ENCODE results near the gene RTN4R. TPM values are rescaled to one million over a fixed set of nuclear protein-coding genes. Genes with fewer than 3 reads are reported as not detected.

RTN4R gene
- total and polyA plus RNA-seq, 2 of the 8 experiments (the other 6 are each of a cell fraction or from before 2014, with no cell fraction given) = 21.8 to 41.3 TPM

DNA sequence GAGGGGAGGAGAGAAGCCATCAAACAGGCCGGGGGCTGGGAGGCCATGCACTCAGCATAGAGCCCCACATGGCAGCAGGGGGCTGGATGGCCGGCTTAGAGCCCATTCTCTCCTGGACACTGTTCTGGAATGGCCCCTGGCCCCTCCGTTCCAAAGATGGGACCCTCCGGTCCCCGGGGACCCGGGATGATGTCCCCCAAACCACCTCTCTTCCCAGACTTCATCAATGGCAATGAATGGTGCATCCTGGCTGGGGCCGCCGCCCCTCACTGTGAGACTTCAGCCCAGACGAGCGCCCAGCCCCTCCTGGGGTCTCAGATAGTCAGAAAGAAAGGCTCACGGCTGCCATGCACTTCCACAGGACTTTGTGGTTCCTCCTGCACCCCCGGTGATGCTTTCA lies 13.8 kb upstream of the RTN4R start:
- Histone ChIP-seq H3K4me1 (replicated peaks in 1 of 4; ENCODE audit: control insufficient read depth in 3 of 4, insufficient read depth in 4 of 4, low read length in 3 of 4) (no peaks in the 10 kb centered on the region), H2BK12ac (ENCODE audit: low read depth, low read length) (no peak overlapping the region), H3K23ac (ENCODE audit: insufficient read length) (no peak overlapping the region), H3K18ac (ENCODE audit: extremely low read depth, low read length) (no peak overlapping the region), H3K27me3 (replicated peaks in 1 of 4; ENCODE audit: control insufficient read depth in 3 of 4, extremely low read depth in 1 of 4, insufficient read depth in 3 of 4, low read length in 3 of 4) (no peaks in the 10 kb centered on the region), H3K9ac (replicated peaks in 1 of 4; ENCODE audit: extremely low read depth in 1 of 4, low read depth in 3 of 4, low read length in 3 of 4) (no peak overlapping the region), H2AK5ac (ENCODE audit: low read depth, low read length) (no peak overlapping the region), H4K20me1 (replicated peaks in 1 of 2; ENCODE audit: control insufficient read depth in 1 of 2, insufficient read depth in 2 of 2, low read length in 2 of 2) (no peaks in the 10 kb centered on the region), H3K4me2 (ENCODE audit: insufficient read depth in 1 of 2, low read depth in 2 of 2, low read length in 2 of 2) (no peak overlapping the region), H3K56ac (replicated peaks; ENCODE audit: insufficient read length, low read depth, low read length) (no peak overlapping the region), H3K27ac (ENCODE audit: low read depth, low read length) (no peak overlapping the region), H3K4me3 (ENCODE audit: extremely low read depth in 1 of 4, insufficient read depth in 2 of 4, low read depth in 3 of 4, low read length in 4 of 4) (no peak overlapping the region), H2AFZ (ENCODE audit: low read length) (no peak overlapping the region), H3K23me2 (ENCODE audit: low read depth, low read length) (no peaks in the 10 kb centered on the region), H3K36me3 (ENCODE audit: control insufficient read depth in 2 of 4, insufficient read depth in 4 of 4, low read length in 3 of 4) (no peaks in the 10 kb centered on the region), H3K9me3 (ENCODE audit: insufficient read depth in 2 of 2, low read depth in 1 of 2, low read length in 1 of 2) (no peaks in the 10 kb centered on the region), H2BK120ac (replicated peaks; ENCODE audit: low read depth, low read length) (no peak overlapping the region), H3K4ac (replicated peaks; ENCODE audit: insufficient read length, low read depth, low read length) (no peak overlapping the region), H4K8ac (ENCODE audit: extremely low read depth, insufficient read depth, low read length) (no peak overlapping the region), H3K14ac (ENCODE audit: insufficient read length) (no peak overlapping the region), H3K79me2 (ENCODE audit: control insufficient read depth in 1 of 2, insufficient read depth in 2 of 2, low read length in 2 of 2) (no peaks in the 10 kb centered on the region), H4K91ac (replicated peaks; ENCODE audit: insufficient read length, low read length) (no peak overlapping the region), H3K79me1 (ENCODE audit: low read depth, low read length) (no peaks in the 10 kb centered on the region), H2BK5ac (ENCODE audit: low read depth, low read length) (no peak overlapping the region), H2BK20ac (ENCODE audit: low read length) (no peak overlapping the region), H4K5ac (ENCODE audit: insufficient read length, low read depth, low read length) (no peak overlapping the region), H2BK15ac (ENCODE audit: low read length) (no peak overlapping the region)
- TF ChIP-seq GTF2F1 (IDR thresholded peaks at IDR 0.05; ENCODE audit: borderline replicate concordance, low read depth, low read length) (no peak), PHF8 (conservative IDR thresholded peaks at IDR 0.05; ENCODE audit: low read depth, low read length) (no peak), HDAC2 (IDR thresholded peaks at IDR 0.05; ENCODE audit: borderline replicate concordance in 1 of 2, low read depth in 2 of 2, low read length in 2 of 2) (no peak), SIN3A (conservative IDR thresholded peaks at IDR 0.05 in 1 of 2, IDR thresholded peaks at IDR 0.05 in 1 of 2; ENCODE audit: low read depth in 1 of 2, low read length in 2 of 2) (no peak)
- TF ChIP-seq, protein P1, sequence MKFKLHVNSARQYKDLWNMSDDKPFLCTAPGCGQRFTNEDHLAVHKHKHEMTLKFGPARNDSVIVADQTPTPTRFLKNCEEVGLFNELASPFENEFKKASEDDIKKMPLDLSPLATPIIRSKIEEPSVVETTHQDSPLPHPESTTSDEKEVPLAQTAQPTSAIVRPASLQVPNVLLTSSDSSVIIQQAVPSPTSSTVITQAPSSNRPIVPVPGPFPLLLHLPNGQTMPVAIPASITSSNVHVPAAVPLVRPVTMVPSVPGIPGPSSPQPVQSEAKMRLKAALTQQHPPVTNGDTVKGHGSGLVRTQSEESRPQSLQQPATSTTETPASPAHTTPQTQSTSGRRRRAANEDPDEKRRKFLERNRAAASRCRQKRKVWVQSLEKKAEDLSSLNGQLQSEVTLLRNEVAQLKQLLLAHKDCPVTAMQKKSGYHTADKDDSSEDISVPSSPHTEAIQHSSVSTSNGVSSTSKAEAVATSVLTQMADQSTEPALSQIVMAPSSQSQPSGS (IDR thresholded peaks at IDR 0.05; ENCODE audit: low read length) = no peak
- ChIA-PET POLR2A (ENCODE audit: partially characterized antibody) (interaction anchor here (1.1 kb wide), 1 partner anchor 132 kb away, joined by 3 read pairs; no protein-coding TSS in a partner anchor), CTCF (ENCODE audit: partially characterized antibody) (interaction anchor here (0.8 to 11.5 kb wide), 7 partner anchors 8 to 126 kb away, joined by 3 to 98 read pairs (median 6); no protein-coding TSS in a partner anchor)
- no peak for FAIRE-seq
- WGBS, 2 experiments (ENCODE audit: extremely low coverage in 1 of 2, insufficient coverage in 1 of 2, insufficient read length in 1 of 2, insufficient replicate concordance in 2 of 2, low coverage in 1 of 2, low lambda C conversion rate in 2 of 2, missing lambda C conversion rate in 1 of 2) = 72% methylated on average over 11 of the region's 12 CpGs; no CpG with 5 or more reads in 1 of the 2 experiments
- no peak for DNase-seq (ENCODE audit: low read depth in 1 of 2, low spot score in 2 of 2)

Data from H1 (cell line).